GM12873 (cell line): ENCODE data around the gene ZNF41.

Source experiments
- CTCF ChIP-seq: IDR thresholded peaks from 2 replicates; pipeline ENCODE4 v1.5.1; 2012; ENCODE audit warnings: low read depth, mild to moderate bottlenecking, moderate library complexity, low read length, control low read depth; ENCODE audit not compliant: insufficient read depth; ENCODE audit errors: missing control alignments

Gene ZNF41

GRCh38 chrX:47481160-47481559 is 1.9 kb downstream of the ZNF41 start:
- peak; percentile 1 for TF ChIP-seq CTCF

GRCh38 chrX:47480576-47480975 is 2.4 kb downstream of the ZNF41 start:
- TF ChIP-seq CTCF = peak; percentile 8

GRCh38 chrX:47475476-47475875 is 7.5 kb downstream of the ZNF41 start:
- no peak for TF ChIP-seq CTCF

- no peak for TF ChIP-seq CTCF
Measured at GRCh38 chrX:47467106-47467505, 15.9 kb downstream of the ZNF41 start.

GRCh38 chrX:47460561-47460960 is 22.5 kb downstream of the ZNF41 start:
- TF ChIP-seq CTCF = no peak

GRCh38 chrX:47458528-47458927 is 24.5 kb downstream of the ZNF41 start:
- TF ChIP-seq CTCF = no peak

- no peak for TF ChIP-seq CTCF
Measured at GRCh38 chrX:47456080-47456479, 26.9 kb downstream of the ZNF41 start.
